AG09309 (cell line): Measurements from ENCODE around the gene TCERG1.

Source experiments
- DNase-seq: peaks from one replicate; pipeline ENCODE4 v3.0.0-alpha.2; 2010; ENCODE audit warnings: low read depth
- H3K4me3 ChIP-seq: 2 replicates; pipeline ENCODE4 v1.5.1; 2011; ENCODE audit warnings: mild to moderate bottlenecking, low read depth, low read length, moderate library complexity; ENCODE audit not compliant: control insufficient read depth
- TF ChIP-seq, protein P1 (sequence below): IDR thresholded peaks from 2 replicates; pipeline ENCODE4 v1.5.1; 2011; ENCODE audit warnings: mild to moderate bottlenecking, low read depth, low read length, inconsistent platforms; ENCODE audit not compliant: insufficient read depth, control insufficient read depth; ENCODE audit errors: missing control alignments

Gene TCERG1

DNA sequence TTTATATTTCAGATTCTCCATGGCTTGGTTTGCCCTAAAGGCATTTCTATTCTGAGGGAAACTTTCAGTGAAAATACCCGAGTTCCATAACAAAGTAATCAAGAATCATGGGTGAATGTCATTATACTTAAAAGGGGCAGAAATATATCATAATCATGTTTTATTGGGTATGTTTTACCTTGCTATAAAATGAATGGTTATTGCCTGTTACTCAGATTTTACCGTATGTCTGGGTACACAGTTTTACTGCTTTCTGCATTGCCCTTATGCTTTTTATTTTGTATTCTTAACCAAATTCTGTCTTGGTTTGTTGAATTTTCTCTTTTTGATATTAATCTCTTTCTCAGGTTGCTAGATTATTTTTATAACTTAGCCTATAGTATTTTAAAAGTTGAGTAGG lies 66.3 kb downstream of the TCERG1 start:
- TF ChIP-seq, protein P1, sequence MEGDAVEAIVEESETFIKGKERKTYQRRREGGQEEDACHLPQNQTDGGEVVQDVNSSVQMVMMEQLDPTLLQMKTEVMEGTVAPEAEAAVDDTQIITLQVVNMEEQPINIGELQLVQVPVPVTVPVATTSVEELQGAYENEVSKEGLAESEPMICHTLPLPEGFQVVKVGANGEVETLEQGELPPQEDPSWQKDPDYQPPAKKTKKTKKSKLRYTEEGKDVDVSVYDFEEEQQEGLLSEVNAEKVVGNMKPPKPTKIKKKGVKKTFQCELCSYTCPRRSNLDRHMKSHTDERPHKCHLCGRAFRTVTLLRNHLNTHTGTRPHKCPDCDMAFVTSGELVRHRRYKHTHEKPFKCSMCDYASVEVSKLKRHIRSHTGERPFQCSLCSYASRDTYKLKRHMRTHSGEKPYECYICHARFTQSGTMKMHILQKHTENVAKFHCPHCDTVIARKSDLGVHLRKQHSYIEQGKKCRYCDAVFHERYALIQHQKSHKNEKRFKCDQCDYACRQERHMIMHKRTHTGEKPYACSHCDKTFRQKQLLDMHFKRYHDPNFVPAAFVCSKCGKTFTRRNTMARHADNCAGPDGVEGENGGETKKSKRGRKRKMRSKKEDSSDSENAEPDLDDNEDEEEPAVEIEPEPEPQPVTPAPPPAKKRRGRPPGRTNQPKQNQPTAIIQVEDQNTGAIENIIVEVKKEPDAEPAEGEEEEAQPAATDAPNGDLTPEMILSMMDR = no peak
- DNase-seq = no peak
- H3K4me3 ChIP-seq = no peak overlapping the region

DNA sequence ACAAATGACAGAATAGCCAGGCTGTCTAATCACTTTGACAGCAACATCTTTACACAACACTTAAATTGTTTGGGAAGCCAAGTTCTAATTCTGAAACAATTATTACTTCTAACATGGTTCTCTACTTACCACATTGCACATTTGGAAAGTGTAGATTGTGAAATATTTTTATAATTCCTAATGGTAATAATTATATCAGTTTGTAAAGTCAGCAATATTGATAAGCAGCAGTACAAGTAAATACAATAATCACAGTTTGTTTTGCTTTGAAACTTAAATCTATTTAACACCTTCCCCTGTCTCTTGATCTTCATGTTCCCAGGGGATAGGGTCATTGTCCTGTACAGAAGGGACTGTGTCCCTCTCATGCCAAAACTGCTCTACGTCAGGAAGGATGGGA lies 67.4 kb downstream of the TCERG1 start:
- H3K4me3 ChIP-seq = no peak overlapping the region
- DNase-seq = no peak
- TF ChIP-seq, protein P1 = no peak

DNA sequence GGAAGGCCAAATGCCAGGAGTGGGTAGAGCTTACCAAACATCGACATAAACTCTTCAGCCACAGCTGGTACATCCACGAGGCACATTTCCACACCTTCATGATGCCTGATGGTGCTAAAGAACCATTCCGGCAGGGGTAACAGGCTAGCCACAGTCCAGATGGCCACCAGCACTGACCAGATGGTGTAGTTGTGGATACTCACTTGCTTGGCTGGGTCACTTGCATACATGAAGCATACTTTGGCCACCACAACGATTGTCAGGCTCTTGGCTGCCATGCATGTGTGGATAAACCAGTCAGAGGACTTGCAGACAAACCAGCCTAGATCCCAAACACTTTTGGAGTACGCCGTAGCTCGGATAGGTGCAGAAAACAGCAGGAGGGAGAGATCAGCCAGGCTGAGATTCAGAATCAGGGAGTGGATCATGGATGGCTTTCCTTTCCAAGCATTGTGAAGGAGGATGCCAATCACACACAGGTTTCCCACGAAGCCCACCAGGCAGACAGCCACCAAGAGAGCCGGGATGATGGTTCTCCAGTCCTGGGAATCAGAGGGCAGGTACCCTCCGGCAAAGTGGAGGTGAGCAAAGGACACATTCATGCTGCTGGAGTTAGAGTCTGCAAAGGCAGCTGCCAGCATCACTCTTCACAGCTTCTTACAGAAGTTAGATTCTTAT lies 68.5 kb downstream of the TCERG1 start:
- TF ChIP-seq, protein P1 = no peak
- H3K4me3 ChIP-seq = no peak overlapping the region
- DNase-seq = no peak

DNA sequence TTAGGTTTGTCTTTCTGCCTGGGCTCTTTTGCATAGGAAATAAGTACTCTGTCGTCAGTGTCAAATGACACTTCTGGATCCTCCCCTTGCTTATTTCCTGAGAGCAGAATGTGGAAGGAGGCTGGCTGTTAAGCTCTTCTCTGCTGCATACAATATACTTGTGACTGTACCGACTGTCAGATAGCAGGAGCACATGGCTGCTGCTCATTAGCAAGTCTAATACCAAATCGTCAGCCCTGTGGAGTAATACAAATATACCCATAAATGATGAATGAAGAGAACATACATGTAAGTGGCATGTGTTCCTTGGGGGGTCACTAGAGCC lies 69.0 kb downstream of the TCERG1 start, which contains the start of gene GPR151:
GPR151 (minus strand) TSS at position 40 of the 325 bp plus-strand sequence. CDS start 77 bp downstream, outside the sequence.
- TF ChIP-seq, protein P1 = no peak
- no peak for DNase-seq
- H3K4me3 ChIP-seq = no peak within 1 kb of the TSS

DNA sequence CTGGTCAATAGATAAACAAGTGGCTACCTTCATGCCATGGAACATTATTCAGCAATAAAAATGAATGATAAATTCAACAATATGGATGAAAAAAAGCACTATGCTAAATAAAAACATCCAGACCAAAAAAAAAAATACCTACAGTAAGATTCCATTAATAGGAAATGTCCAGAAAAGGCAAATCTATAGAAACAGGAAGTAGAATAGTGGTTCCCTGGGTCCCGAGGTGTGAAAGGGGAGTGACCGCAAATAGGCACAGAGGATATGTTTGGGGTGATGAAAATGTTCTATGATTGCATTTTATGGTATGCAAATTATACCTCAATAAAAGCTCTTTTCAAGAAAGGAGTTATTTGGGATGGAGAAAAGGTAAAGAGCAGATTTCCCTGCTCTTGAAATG lies 72.4 kb downstream of the TCERG1 start:
- TF ChIP-seq, protein P1 = no peak
- DNase-seq = no peak

DNA sequence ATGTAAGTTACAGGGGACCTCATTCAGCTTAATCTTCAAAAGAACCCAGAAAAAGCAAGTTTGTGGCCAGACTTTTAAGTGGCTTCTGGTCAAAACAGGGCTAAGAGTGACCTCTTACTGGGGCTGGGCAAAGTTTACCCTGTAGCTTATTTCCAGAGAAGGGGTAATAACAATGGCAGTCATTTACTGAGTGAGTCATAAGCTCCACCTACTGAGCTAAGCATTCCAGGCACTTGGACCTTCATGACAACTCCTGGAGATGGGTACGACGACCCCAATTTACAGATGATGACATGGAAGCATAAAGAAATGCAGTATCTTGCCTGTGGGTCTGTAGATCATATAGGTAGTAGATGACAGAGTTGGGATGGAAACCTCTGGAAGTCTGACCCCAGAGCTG lies 73.6 kb downstream of the TCERG1 start:
- no peak for DNase-seq
- TF ChIP-seq, protein P1 = no peak
- H3K4me3 ChIP-seq = no peak overlapping the region

More for the DNA sequence above, 72.4 kb downstream of the TCERG1 start:
- H3K4me3 ChIP-seq = no peak overlapping the region
